WI38 (cell line): ENCODE measurements around the gene ACAT2.
A peak's percentile ranks its signal among the peaks of the same experiment; 100 is the strongest.

Source experiments
- H3K4me3 ChIP-seq: 2 replicates; pipeline ENCODE4 v1.5.1; 2011; ENCODE audit warnings: low read depth, mild to moderate bottlenecking, control low read depth, low read length
- CTCF ChIP-seq: IDR thresholded peaks from 2 replicates; pipeline ENCODE4 v1.5.1; 2012; ENCODE audit warnings: low read depth, mild to moderate bottlenecking, control low read depth, low read length

ACAT2 gene

GRCh38 chr6:159754401-159754800 lies 7.4 kb upstream of the ACAT2 start:
- H3K4me3 ChIP-seq: no peak overlapping the region
- no peak for TF ChIP-seq CTCF

- H3K4me3 ChIP-seq: no peak overlapping the region
- no peak for TF ChIP-seq CTCF
These were observed 6.6 kb upstream of the ACAT2 start for GRCh38 chr6:159754959-159755914.

- TF ChIP-seq CTCF: no peak
- H3K4me3 ChIP-seq: no peak overlapping the region
These were observed 5.3 kb upstream of the ACAT2 start for GRCh38 chr6:159756508-159756907.

- H3K4me3 ChIP-seq: no peak overlapping the region
- TF ChIP-seq CTCF: peak; percentile 35; the same call in 1 of the 2 replicates
These were observed 3.5 kb upstream of the ACAT2 start for GRCh38 chr6:159758031-159759001.

- H3K4me3 ChIP-seq: no peak overlapping the region
- TF ChIP-seq CTCF: no peak
These were observed 2.2 kb upstream of the ACAT2 start for GRCh38 chr6:159759645-159760044.

- no peak for TF ChIP-seq CTCF
- H3K4me3 ChIP-seq: peak overlapping the region; percentile 47
These were observed 1.2 kb upstream of the ACAT2 start for GRCh38 chr6:159760602-159761057.
